Mesendoderm (in vitro differentiated cells): Measurements from ENCODE around the gene SERPINI1.

Experiments used
- DNase-seq: peaks from one replicate; pipeline ENCODE4 v3.0.0; 2013
- H2AK5ac ChIP-seq: 2 replicates; pipeline ENCODE4 v1.6.1; 2013; ENCODE audit warnings: low read length, inconsistent platforms
- H2BK120ac ChIP-seq: 2 replicates; pipeline ENCODE4 v1.6.1; 2013; ENCODE audit warnings: low read depth, mild to moderate bottlenecking, low read length, moderate library complexity, mixed read lengths
- H2BK15ac ChIP-seq: replicated peaks from 2 replicates; pipeline ENCODE4 v1.6.1; 2013; ENCODE audit warnings: low read depth, mild to moderate bottlenecking, moderate library complexity
- H2BK5ac ChIP-seq: 2 replicates; pipeline ENCODE4 v1.6.1; 2013; ENCODE audit warnings: low read length, inconsistent platforms
- H3K18ac ChIP-seq: 2 replicates; pipeline ENCODE4 v1.6.1; 2013; ENCODE audit warnings: mild to moderate bottlenecking, low read length, mixed read lengths
- H3K23ac ChIP-seq: one replicate; pipeline ENCODE4 v1.6.1; 2013; ENCODE audit warnings: low read length
- H3K27ac ChIP-seq: 2 replicates; pipeline ENCODE4 v1.5.1; 2013; ENCODE audit warnings: low read depth, mild to moderate bottlenecking, inconsistent platforms, low read length, moderate library complexity
- H3K27me3 ChIP-seq: 2 replicates; pipeline ENCODE4 v1.6.1; 2013; ENCODE audit warnings: low read length, control low read depth, mild to moderate bottlenecking, inconsistent platforms; ENCODE audit not compliant: insufficient read depth, poor library complexity
- H3K36me3 ChIP-seq: 2 replicates; pipeline ENCODE4 v1.6.1; 2013; ENCODE audit warnings: low read length, inconsistent platforms; ENCODE audit not compliant: control insufficient read depth, insufficient read depth
- H3K4ac ChIP-seq: one replicate; pipeline ENCODE4 v1.6.1; 2013; ENCODE audit warnings: low read depth, mild to moderate bottlenecking, low read length, moderate library complexity
- H3K4me1 ChIP-seq: 2 replicates; pipeline ENCODE4 v1.6.1; 2013; ENCODE audit warnings: low read depth, low read length, inconsistent platforms; ENCODE audit not compliant: control insufficient read depth
- H3K4me2 ChIP-seq: 2 replicates; pipeline ENCODE4 v1.6.1; 2013; ENCODE audit warnings: low read length
- H3K4me3 ChIP-seq: 2 replicates; pipeline ENCODE4 v1.5.1; 2013; ENCODE audit warnings: mild to moderate bottlenecking, low read length
- H3K56ac ChIP-seq: one replicate; pipeline ENCODE4 v1.6.1; 2013; ENCODE audit warnings: low read length
- H3K79me1 ChIP-seq: 2 replicates; pipeline ENCODE4 v1.6.1; 2013; ENCODE audit warnings: low read length, inconsistent platforms
- H3K79me2 ChIP-seq: 2 replicates; pipeline ENCODE4 v1.6.1; 2013; ENCODE audit warnings: mild to moderate bottlenecking, low read length; ENCODE audit not compliant: control insufficient read depth, insufficient read depth
- H3K9ac ChIP-seq: 2 replicates; pipeline ENCODE4 v1.6.1; 2013; ENCODE audit warnings: low read length, inconsistent platforms
- H4K5ac ChIP-seq: one replicate; pipeline ENCODE4 v1.6.1; 2013; ENCODE audit warnings: low read length
- H4K8ac ChIP-seq: one replicate; pipeline ENCODE4 v1.6.1; 2013; ENCODE audit warnings: low read depth, mild to moderate bottlenecking, control low read depth, low read length, moderate library complexity
- whole genome bisulfite sequencing: extraction: QIAGEN DNeasy Blood & Tissue Kit; methylation state at CpG from one replicate; pipeline ENCODE4 v1.1.7; 2013; ENCODE audit warnings: low lambda C conversion rate, missing lambda C conversion rate; ENCODE audit not compliant: insufficient coverage; ENCODE audit errors: extremely low coverage; 5-methylcytosine and 5-hydroxymethylcytosine counted together

The SERPINI1 gene

GRCh38 chr3:167705840-167706239 is 29.7 kb upstream of the SERPINI1 start:
- no peak overlapping the region for H3K4me2 ChIP-seq
- no CpG with 5 or more reads among the region's 2 CpGs for WGBS
- no peak overlapping the region for H2BK120ac ChIP-seq
- peaks cover 16% of the 10 kb centered on the region for H3K79me2 ChIP-seq
- H3K23ac ChIP-seq = no peak overlapping the region
- no peak overlapping the region for H3K9ac ChIP-seq
- H3K18ac ChIP-seq = no peak overlapping the region
- no peak overlapping the region for H3K4ac ChIP-seq
- H3K4me1 ChIP-seq = no peaks in the 10 kb centered on the region
- no peak overlapping the region for H3K4me3 ChIP-seq
- no peak overlapping the region for H2BK15ac ChIP-seq
- no peaks in the 10 kb centered on the region for H3K27me3 ChIP-seq
- H2AK5ac ChIP-seq = no peak overlapping the region
- H4K5ac ChIP-seq = no peak overlapping the region
- H4K8ac ChIP-seq = no peak overlapping the region
- H3K27ac ChIP-seq = no peak overlapping the region
- DNase-seq = no peak
- no peaks in the 10 kb centered on the region for H3K36me3 ChIP-seq
- H3K79me1 ChIP-seq = peaks cover 14% of the 10 kb centered on the region
- H2BK5ac ChIP-seq = no peak overlapping the region
- no peak overlapping the region for H3K56ac ChIP-seq

GRCh38 chr3:167709690-167710089 is 25.8 kb upstream of the SERPINI1 start:
- no peak overlapping the region for H3K27ac ChIP-seq

GRCh38 chr3:167710552-167710951 is 25.0 kb upstream of the SERPINI1 start:
- Histone ChIP-seq H2BK120ac (no peak overlapping the region), H2AK5ac (no peak overlapping the region), H3K56ac (no peak overlapping the region), H3K27ac (no peak overlapping the region), H2BK15ac (no peak overlapping the region), H3K4me2 (no peak overlapping the region), H4K5ac (no peak overlapping the region), H3K9ac (no peak overlapping the region), H2BK5ac (no peak overlapping the region), H3K4ac (no peak overlapping the region), H4K8ac (no peak overlapping the region), H3K18ac (no peak overlapping the region), H3K4me3 (no peak overlapping the region), H3K4me1 (no peaks in the 10 kb centered on the region), H3K23ac (no peak overlapping the region), H3K79me1 (peaks cover 12% of the 10 kb centered on the region), H3K36me3 (no peaks in the 10 kb centered on the region), H3K79me2 (peaks cover 24% of the 10 kb centered on the region), H3K27me3 (no peaks in the 10 kb centered on the region)
- no peak for DNase-seq

More at GRCh38 chr3:167709690-167710089, 25.8 kb upstream of the SERPINI1 start:
- H4K5ac ChIP-seq = no peak overlapping the region
- no peak overlapping the region for H2BK15ac ChIP-seq
- no peak overlapping the region for H3K23ac ChIP-seq
- no CpG with 5 or more reads among the region's 4 CpGs for WGBS
- H3K79me2 ChIP-seq = peaks cover 24% of the 10 kb centered on the region
- no peak overlapping the region for H3K9ac ChIP-seq
- no peaks in the 10 kb centered on the region for H3K4me1 ChIP-seq
- no peak overlapping the region for H3K4me3 ChIP-seq
- no peak overlapping the region for H3K18ac ChIP-seq
- peaks cover 12% of the 10 kb centered on the region for H3K79me1 ChIP-seq
- no peak overlapping the region for H2BK120ac ChIP-seq
- no peaks in the 10 kb centered on the region for H3K27me3 ChIP-seq
- H3K4me2 ChIP-seq = no peak overlapping the region
- no peak overlapping the region for H2AK5ac ChIP-seq
- no peak overlapping the region for H4K8ac ChIP-seq
- H3K36me3 ChIP-seq = no peaks in the 10 kb centered on the region
- no peak overlapping the region for H3K4ac ChIP-seq
- H2BK5ac ChIP-seq = no peak overlapping the region
- H3K56ac ChIP-seq = no peak overlapping the region
- DNase-seq = no peak

- Histone ChIP-seq H3K27ac (no peak overlapping the region), H3K27me3 (no peaks in the 10 kb centered on the region), H3K23ac (no peak overlapping the region), H2BK120ac (no peak overlapping the region), H2BK15ac (no peak overlapping the region), H2BK5ac (no peak overlapping the region), H3K18ac (no peak overlapping the region), H3K56ac (no peak overlapping the region), H3K79me1 (peaks cover 12% of the 10 kb centered on the region), H3K36me3 (no peaks in the 10 kb centered on the region), H4K8ac (no peak overlapping the region), H3K4ac (no peak overlapping the region), H3K9ac (no peak overlapping the region), H3K4me3 (no peak overlapping the region), H3K4me2 (no peak overlapping the region), H3K79me2 (peaks cover 29% of the 10 kb centered on the region), H3K4me1 (no peaks in the 10 kb centered on the region), H4K5ac (no peak overlapping the region), H2AK5ac (no peak overlapping the region)
- no CpG with 5 or more reads among the region's 1 CpG for WGBS
- DNase-seq = no peak
These were observed 24.1 kb upstream of the SERPINI1 start for GRCh38 chr3:167711439-167711838.

GRCh38 chr3:167712445-167712844 is 23.1 kb upstream of the SERPINI1 start:
- H3K79me1 ChIP-seq = peaks cover 11% of the 10 kb centered on the region
- no peak overlapping the region for H2BK5ac ChIP-seq
- no peak overlapping the region for H2BK15ac ChIP-seq
- no peak overlapping the region for H4K5ac ChIP-seq
- H3K27ac ChIP-seq = no peak overlapping the region
- no peak for DNase-seq
- no peak overlapping the region for H3K9ac ChIP-seq
- no peak overlapping the region for H2BK120ac ChIP-seq
- H3K4ac ChIP-seq = no peak overlapping the region
- no peaks in the 10 kb centered on the region for H3K36me3 ChIP-seq
- H3K4me3 ChIP-seq = no peak overlapping the region
- no CpG with 5 or more reads among the region's 3 CpGs for WGBS
- no peak overlapping the region for H2AK5ac ChIP-seq
- H3K4me1 ChIP-seq = no peaks in the 10 kb centered on the region
- no peaks in the 10 kb centered on the region for H3K27me3 ChIP-seq
- peaks cover 29% of the 10 kb centered on the region for H3K79me2 ChIP-seq
- H3K18ac ChIP-seq = no peak overlapping the region
- H4K8ac ChIP-seq = no peak overlapping the region
- H3K56ac ChIP-seq = no peak overlapping the region
- no peak overlapping the region for H3K23ac ChIP-seq
- H3K4me2 ChIP-seq = no peak overlapping the region

- WGBS = no CpG with 5 or more reads among the region's 1 CpG
- DNase-seq = no peak
- Histone ChIP-seq H2BK5ac (no peak overlapping the region), H3K4me3 (no peak overlapping the region), H2AK5ac (no peak overlapping the region), H3K4me1 (no peaks in the 10 kb centered on the region), H3K27me3 (no peaks in the 10 kb centered on the region), H3K23ac (no peak overlapping the region), H3K4me2 (no peak overlapping the region), H2BK120ac (no peak overlapping the region), H3K56ac (no peak overlapping the region), H3K79me2 (peaks cover 24% of the 10 kb centered on the region), H4K8ac (no peak overlapping the region), H3K18ac (no peak overlapping the region), H3K36me3 (no peaks in the 10 kb centered on the region), H2BK15ac (no peak overlapping the region), H3K27ac (no peak overlapping the region), H3K4ac (no peak overlapping the region), H4K5ac (no peak overlapping the region), H3K9ac (no peak overlapping the region), H3K79me1 (peaks cover 7% of the 10 kb centered on the region)
These were observed 20.6 kb upstream of the SERPINI1 start for GRCh38 chr3:167714871-167715270.
